ENCODE measurements around the gene CSNK2B.
A peak's percentile ranks its signal among the peaks of the same experiment; 100 is the strongest.

The CSNK2B gene

DNA sequence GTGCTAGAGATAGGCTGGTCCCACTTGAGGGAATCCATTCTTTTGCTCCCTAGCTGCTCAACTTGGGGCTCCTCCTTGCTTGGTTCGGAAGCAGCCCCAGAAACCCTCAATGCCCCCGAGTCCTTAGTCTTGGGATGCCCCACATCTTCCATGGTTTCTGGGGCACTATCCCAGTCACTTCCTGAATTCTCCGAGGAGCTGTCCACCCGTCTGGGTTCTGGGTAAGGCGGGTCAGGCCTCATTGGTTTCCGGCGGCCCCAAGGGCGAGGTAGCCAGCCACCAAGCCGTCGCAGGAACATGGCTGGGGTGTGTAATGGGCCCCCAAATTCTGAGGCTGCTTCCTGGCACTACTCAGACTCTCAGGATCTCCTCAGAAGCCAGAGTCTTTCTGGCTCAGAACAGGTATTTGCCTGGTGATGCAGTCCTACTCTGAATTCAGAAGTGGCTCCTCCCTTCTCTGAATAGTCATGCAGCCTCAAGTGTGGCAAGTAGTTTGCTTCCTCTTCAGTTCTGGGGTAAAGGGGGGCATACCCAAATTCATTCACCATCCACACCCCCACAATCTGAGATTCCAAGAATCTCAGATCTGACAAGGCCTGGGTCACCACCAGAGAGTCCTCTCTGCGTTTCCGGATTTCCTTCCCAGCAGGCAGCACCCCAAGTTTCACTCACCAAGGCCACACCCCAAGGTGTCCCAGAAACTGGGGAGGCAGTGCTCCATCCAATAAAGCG, 6.1 kb upstream of the CSNK2B start:
- no peak for DNase-seq (ENCODE audit: extremely low spot score)
- ChIA-PET CTCF (interaction anchor here (0.8 to 1.7 kb wide), 2 partner anchors 63 to 71 kb away, joined by 3 read pairs; no protein-coding TSS in a partner anchor), POLR2A (interaction anchor here (0.7 to 1.0 kb wide), 3 partner anchors 7 to 168 kb away, joined by 3 to 6 read pairs (median 3); partner anchors contain the start of genes BAG6 and HSPA1B)
- TF ChIP-seq, protein P1, sequence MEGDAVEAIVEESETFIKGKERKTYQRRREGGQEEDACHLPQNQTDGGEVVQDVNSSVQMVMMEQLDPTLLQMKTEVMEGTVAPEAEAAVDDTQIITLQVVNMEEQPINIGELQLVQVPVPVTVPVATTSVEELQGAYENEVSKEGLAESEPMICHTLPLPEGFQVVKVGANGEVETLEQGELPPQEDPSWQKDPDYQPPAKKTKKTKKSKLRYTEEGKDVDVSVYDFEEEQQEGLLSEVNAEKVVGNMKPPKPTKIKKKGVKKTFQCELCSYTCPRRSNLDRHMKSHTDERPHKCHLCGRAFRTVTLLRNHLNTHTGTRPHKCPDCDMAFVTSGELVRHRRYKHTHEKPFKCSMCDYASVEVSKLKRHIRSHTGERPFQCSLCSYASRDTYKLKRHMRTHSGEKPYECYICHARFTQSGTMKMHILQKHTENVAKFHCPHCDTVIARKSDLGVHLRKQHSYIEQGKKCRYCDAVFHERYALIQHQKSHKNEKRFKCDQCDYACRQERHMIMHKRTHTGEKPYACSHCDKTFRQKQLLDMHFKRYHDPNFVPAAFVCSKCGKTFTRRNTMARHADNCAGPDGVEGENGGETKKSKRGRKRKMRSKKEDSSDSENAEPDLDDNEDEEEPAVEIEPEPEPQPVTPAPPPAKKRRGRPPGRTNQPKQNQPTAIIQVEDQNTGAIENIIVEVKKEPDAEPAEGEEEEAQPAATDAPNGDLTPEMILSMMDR (IDR thresholded peaks at IDR 0.05; ENCODE audit: control extremely low read depth, extremely low read depth, low read depth, missing control alignments) = no peak

GRCh38 chr6:31660381-31661261, 5.3 kb upstream of the CSNK2B start, which contains the start of gene C6orf47:
C6orf47 (minus strand) TSS chr6:31660778; CDS start chr6:31659947, 831 bp downstream.
- DNase-seq (ENCODE audit: extremely low spot score) = peak; percentile 86
- TF ChIP-seq, protein P1 (IDR thresholded peaks at IDR 0.05; ENCODE audit: control extremely low read depth, extremely low read depth, low read depth, missing control alignments) = no peak
- ChIA-PET CTCF (interaction anchor here (0.8 to 4.2 kb wide), 6 partner anchors 8 to 228 kb away, joined by 3 to 27 read pairs (median 4); partner anchors contain the start of genes BAG6 and MSH5), POLR2A (interaction anchor here (0.6 to 1.0 kb wide), 5 partner anchors 8 to 755 kb away, joined by 3 to 6 read pairs (median 3); partner anchors contain the start of genes BAG6, HSPA1A, HSPA1B and HSPA1L)

DNA sequence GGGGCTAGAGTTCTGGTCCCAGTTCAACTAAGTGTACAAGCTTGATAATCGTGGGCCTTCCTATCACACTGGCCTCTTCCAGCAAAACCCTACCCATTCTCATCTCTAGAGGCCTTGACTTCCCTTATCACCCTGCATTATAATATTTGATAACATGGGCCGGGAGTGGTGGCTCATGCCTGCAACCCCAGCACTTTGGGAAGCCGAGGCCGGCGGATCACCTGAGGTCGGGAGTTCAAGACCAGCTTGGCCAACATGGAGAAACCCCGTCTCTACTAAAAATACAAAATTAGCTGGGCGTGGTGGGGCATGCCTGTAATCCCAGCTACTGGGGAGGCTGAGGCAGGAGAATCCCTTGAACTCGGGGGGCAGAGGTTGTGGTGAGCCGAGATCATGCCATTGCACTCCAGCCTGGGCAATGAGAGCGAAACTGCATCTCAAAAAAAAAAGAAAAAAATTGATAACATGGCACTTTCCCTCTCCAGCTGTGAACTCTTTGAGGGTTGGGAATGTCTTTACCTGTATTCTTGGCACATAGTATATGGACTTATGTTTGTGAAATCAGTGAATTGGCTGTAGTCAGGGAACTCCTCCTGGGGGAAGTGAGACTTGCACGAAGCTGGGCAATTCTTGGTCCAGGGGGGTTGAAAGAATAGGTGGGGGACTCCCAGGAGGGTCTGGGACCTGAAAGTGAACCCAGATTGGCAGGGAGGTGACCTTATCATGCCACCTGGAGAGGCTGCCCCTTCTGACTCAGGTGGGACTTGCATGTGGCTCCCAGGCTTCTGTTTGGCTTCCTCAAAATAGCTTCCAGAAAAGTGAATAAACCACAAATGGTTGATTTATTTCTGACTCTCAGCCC, 4.4 kb upstream of the CSNK2B start:
- POLR2A ChIA-PET = interaction anchor here (0.6 to 1.0 kb wide), 3 partner anchors 9 to 756 kb away, joined by 3 to 6 read pairs (median 3); partner anchors contain the start of genes BAG6, HSPA1A and HSPA1L
- TF ChIP-seq, protein P1 (IDR thresholded peaks at IDR 0.05; ENCODE audit: control extremely low read depth, extremely low read depth, low read depth, missing control alignments) = no peak
- CTCF ChIA-PET = interaction anchor here (1.2 to 4.2 kb wide), 5 partner anchors 9 to 227 kb away, joined by 3 to 27 read pairs (median 6); partner anchors contain the start of genes BAG6 and MSH5
- DNase-seq (ENCODE audit: extremely low spot score) = no peak

DNA sequence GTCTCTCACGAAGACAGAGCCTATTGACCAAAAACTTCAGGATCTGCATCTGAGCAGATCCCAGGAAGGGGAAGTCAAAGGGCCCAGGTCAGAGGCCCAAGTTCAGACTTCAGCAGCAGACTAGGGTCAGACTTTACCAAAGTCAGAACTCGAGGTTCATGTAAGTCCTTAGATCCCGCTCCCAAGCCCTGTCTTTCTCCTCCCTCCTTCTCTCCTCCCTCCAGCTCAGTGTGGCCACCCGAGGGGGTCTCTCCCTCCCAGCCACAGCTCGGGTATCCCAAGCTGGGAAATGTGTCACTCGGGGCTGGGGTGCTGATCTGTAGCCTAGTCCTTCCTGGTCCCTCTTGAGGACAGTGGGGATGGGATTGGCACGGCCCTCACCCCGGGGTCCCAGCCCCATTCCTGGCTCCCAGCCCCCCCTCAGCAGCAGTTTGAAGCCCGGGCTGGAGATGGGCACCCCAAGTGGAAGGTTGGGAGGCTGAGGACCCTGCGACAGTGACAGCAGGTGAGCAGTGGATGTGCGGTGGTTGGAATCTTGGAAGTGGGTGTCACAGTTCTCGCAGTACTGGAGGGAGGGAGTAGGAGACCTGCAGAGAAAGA, 3.7 kb upstream of the CSNK2B start:
- TF ChIP-seq, protein P1 (IDR thresholded peaks at IDR 0.05; ENCODE audit: control extremely low read depth, extremely low read depth, low read depth, missing control alignments) = no peak
- no peak for DNase-seq (ENCODE audit: extremely low spot score)
- CTCF ChIA-PET = interaction anchor here (1.1 to 4.2 kb wide), 4 partner anchors 9 to 111 kb away, joined by 3 to 27 read pairs (median 9); partner anchors contain the start of genes BAG6 and MSH5
- POLR2A ChIA-PET = interaction anchor here (0.6 to 3.3 kb wide), 5 partner anchors 11 to 1039 kb away, joined by 3 to 15 read pairs (median 4); partner anchors contain the start of gene BAG6

GRCh38 chr6:31663126-31663960, 2.5 kb upstream of the CSNK2B start:
- no peak for DNase-seq (ENCODE audit: extremely low spot score)
- CTCF ChIA-PET = interaction anchor here (1.0 to 4.2 kb wide), 9 partner anchors 8 to 289 kb away, joined by 3 to 27 read pairs (median 4); partner anchors contain the start of genes ATP6V1G2, BAG6, MSH5 and NFKBIL1
- POLR2A ChIA-PET = interaction anchor here (0.6 to 3.3 kb wide), 6 partner anchors 8 to 1041 kb away, joined by 3 to 15 read pairs (median 4); partner anchors contain the start of genes APOM, BAG6 and HSPA1B
- TF ChIP-seq, protein P1 (IDR thresholded peaks at IDR 0.05; ENCODE audit: control extremely low read depth, extremely low read depth, low read depth, missing control alignments) = no peak

Measured in GM10248 (cell line).